GM10266 (cell line): ENCODE measurements around the gene COL24A1.
"Not testable (repeated sequence)": the region's sequence is repeated elsewhere in the genome, so short reads cannot be mapped to it uniquely, and the experiment has no call there.

Experiments
- DNase-seq: peaks from one replicate; pipeline ENCODE4 v3.0.0; 2012; ENCODE audit errors: extremely low spot score
- CTCF ChIP-seq: IDR thresholded peaks from 2 replicates; pipeline ENCODE4 v1.5.1; 2012; ENCODE audit warnings: mild to moderate bottlenecking, low read depth; ENCODE audit not compliant: control insufficient read depth, insufficient read depth; ENCODE audit errors: missing control alignments

The COL24A1 gene

GRCh38 chr1:86082183-86082582, 74.4 kb downstream of the COL24A1 start:
- no peak for DNase-seq
- no peak for TF ChIP-seq CTCF

GRCh38 chr1:86072474-86072873, 84.1 kb downstream of the COL24A1 start:
- not testable (repeated sequence) for DNase-seq

- DNase-seq = not testable (repeated sequence)
These were observed 84.7 kb downstream of the COL24A1 start for GRCh38 chr1:86071870-86072269.

- DNase-seq = no peak
These were observed 86.8 kb downstream of the COL24A1 start for GRCh38 chr1:86069757-86070145.

GRCh38 chr1:86068841-86069756, 87.5 kb downstream of the COL24A1 start:
- DNase-seq = no peak
- no peak for TF ChIP-seq CTCF

More at GRCh38 chr1:86069757-86070145, 86.8 kb downstream of the COL24A1 start:
- TF ChIP-seq CTCF = no peak

GRCh38 chr1:86068271-86068721, 88.3 kb downstream of the COL24A1 start:
- no peak for TF ChIP-seq CTCF
- DNase-seq = no peak

GRCh38 chr1:86067626-86068025, 88.9 kb downstream of the COL24A1 start:
- no peak for TF ChIP-seq CTCF
- DNase-seq = no peak

- TF ChIP-seq CTCF = no peak
- no peak for DNase-seq
These were observed 91.7 kb downstream of the COL24A1 start for GRCh38 chr1:86064899-86065298.
